CD8-positive, alpha-beta memory T cell (primary cell): Measurements from ENCODE around the gene GDPD1. TPM values are rescaled to one million over a fixed set of nuclear protein-coding genes. Genes with fewer than 3 reads are reported as not detected.

Source experiments
- CTCF ChIA-PET: fragments of 350-600 bp; sonication (Branson Sonifier 250); formaldehyde crosslinking; loops from one replicate; lab custom pipeline; 2021; ENCODE audit warnings: antibody characterized with exemption; lab: Charles Lee
- POLR2A ChIA-PET: fragments of 350-600 bp; sonication (Branson Sonifier 250); formaldehyde crosslinking; loops from one replicate; lab custom pipeline; 2021; ENCODE audit warnings: antibody characterized with exemption; lab: Charles Lee
- DNase-seq, 5 donors: peaks; one replicate each; pipeline versions ENCODE4 v3.0.0 to v3.0.0-alpha.2; 2020 to 2022; ENCODE audit warnings: mixed read lengths in 1 of 5
- H3K27ac ChIP-seq: one replicate; pipeline ENCODE4 v1.7.0; 2013; ENCODE audit warnings: low read depth, mild to moderate bottlenecking, low read length, moderate library complexity
- H3K27me3 ChIP-seq: 2 replicates; pipeline ENCODE4 v1.7.0; 2013; ENCODE audit warnings: low read length, mild to moderate bottlenecking; ENCODE audit not compliant: insufficient read depth, poor library complexity, severe bottlenecking
- H3K36me3 ChIP-seq: 2 replicates; pipeline ENCODE4 v1.7.0; 2013; ENCODE audit warnings: mild to moderate bottlenecking, low read length, moderate library complexity; ENCODE audit not compliant: insufficient read depth
- H3K4me1 ChIP-seq: 2 replicates; pipeline ENCODE4 v1.7.0; 2013; ENCODE audit warnings: mild to moderate bottlenecking, low read length, moderate library complexity; ENCODE audit not compliant: insufficient read depth
- H3K4me3 ChIP-seq: 2 replicates; pipeline ENCODE4 v1.7.0; 2013; ENCODE audit warnings: mild to moderate bottlenecking, low read length
- H3K9me3 ChIP-seq: 2 replicates; pipeline ENCODE4 v1.7.0; 2013; ENCODE audit warnings: mild to moderate bottlenecking, low read length
- H3K27ac Mint-ChIP-seq, 8 donors: one replicate each; pipeline ENCODE4 v1.8.0; 2020 to 2021; ENCODE audit warnings: mixed read lengths in 8 of 8, mild to moderate bottlenecking in 6 of 8, inconsistent platforms in 3 of 8, moderate library complexity in 3 of 8
- H3K27me3 Mint-ChIP-seq, 2 donors: one replicate each; pipeline ENCODE4 v1.8.0; 2020 to 2021; ENCODE audit warnings: mixed read lengths in 2 of 2, mild to moderate bottlenecking in 1 of 2, moderate library complexity in 1 of 2
- H3K36me3 Mint-ChIP-seq, 3 donors: one replicate each; pipeline ENCODE4 v1.8.0; 2020 to 2021; ENCODE audit warnings: mixed read lengths in 3 of 3, inconsistent platforms in 1 of 3, mild to moderate bottlenecking in 1 of 3
- H3K4me1 Mint-ChIP-seq, 3 donors: one replicate each; pipeline ENCODE4 v1.8.0; 2020 to 2021; ENCODE audit warnings: mixed read lengths in 3 of 3, inconsistent platforms in 1 of 3, mild to moderate bottlenecking in 1 of 3
- H3K4me3 Mint-ChIP-seq, 7 donors: one replicate each; pipeline ENCODE4 v1.8.0; 2020 to 2021; ENCODE audit warnings: mixed read lengths in 7 of 7, mild to moderate bottlenecking in 6 of 7, moderate library complexity in 4 of 7, inconsistent platforms in 2 of 7
- H3K9me3 Mint-ChIP-seq, 5 donors: one replicate each; pipeline ENCODE4 v1.8.0; 2020 to 2022; ENCODE audit warnings: mixed read lengths in 5 of 5, mild to moderate bottlenecking in 3 of 5, moderate library complexity in 2 of 5, inconsistent platforms in 1 of 5
- polyA plus RNA-seq: library from polyadenylated mRNA; unstranded; fragments of 300-500 nt; fragmentation: Illumina TruSeq; gene quantifications from one replicate; pipeline ENCODE4 v1.2.3, GENCODE V29; 2021
- total RNA-seq, 2 experiments: library from RNA; stranded (reverse); gene quantifications; one replicate each; pipeline ENCODE4 v1.2.3, GENCODE V29; 2021

GDPD1 gene
- total and polyA plus RNA-seq, 3 experiments from 2014 or later, result 2.1 to 2.6 (median 2.3) TPM

- no peak overlapping the region for H3K4me3 ChIP-seq
- CTCF ChIA-PET, result no interaction called here
- H3K4me1 ChIP-seq, result no peaks in the 10 kb centered on the region
- H3K4me1 Mint-ChIP-seq, result no peaks in the 10 kb centered on the region
- H3K4me3 Mint-ChIP-seq, result no peak overlapping the region
- H3K36me3 ChIP-seq, result no peaks in the 10 kb centered on the region
- no peaks in the 10 kb centered on the region for H3K9me3 ChIP-seq
- peak overlapping the region in 1 of 8 donors; percentile 8 for H3K27ac Mint-ChIP-seq
- H3K27me3 ChIP-seq, result no peaks in the 10 kb centered on the region
- no peak overlapping the region for H3K27ac ChIP-seq
- H3K27me3 Mint-ChIP-seq, result no peaks in the 10 kb centered on the region
- POLR2A ChIA-PET, result no interaction called here
- peaks cover 0 to 3% (median 0%) of the 10 kb centered on the region in 3 donors for H3K36me3 Mint-ChIP-seq
- DNase-seq, result no peak
- H3K9me3 Mint-ChIP-seq, result no peaks in the 10 kb centered on the region
Observed at GRCh38 chr17:59181481-59181880, 38.8 kb upstream of the GDPD1 start.

GRCh38 chr17:59185997-59186396, 34.3 kb upstream of the GDPD1 start:
- no peak overlapping the region for H3K27ac ChIP-seq
- no peaks in the 10 kb centered on the region for H3K27me3 ChIP-seq
- POLR2A ChIA-PET, result no interaction called here
- Mint-ChIP-seq H3K9me3 (no peaks in the 10 kb centered on the region), H3K4me3 (no peak overlapping the region), H3K4me1 (no peaks in the 10 kb centered on the region), H3K36me3 (peaks cover 0 to 1% (median 0%) of the 10 kb centered on the region in 3 donors), H3K27ac (no peak overlapping the region), H3K27me3 (no peaks in the 10 kb centered on the region)
- H3K4me3 ChIP-seq, result no peak overlapping the region
- DNase-seq, result no peak
- no peaks in the 10 kb centered on the region for H3K9me3 ChIP-seq
- CTCF ChIA-PET, result no interaction called here
- no peaks in the 10 kb centered on the region for H3K4me1 ChIP-seq
- H3K36me3 ChIP-seq, result no peaks in the 10 kb centered on the region

GRCh38 chr17:59186850-59187249, 33.5 kb upstream of the GDPD1 start:
- POLR2A ChIA-PET, result no interaction called here
- Histone ChIP-seq H3K27me3 (no peaks in the 10 kb centered on the region), H3K9me3 (no peaks in the 10 kb centered on the region), H3K27ac (no peak overlapping the region), H3K36me3 (no peaks in the 10 kb centered on the region), H3K4me3 (no peak overlapping the region), H3K4me1 (no peaks in the 10 kb centered on the region)
- no peak for DNase-seq
- no peaks in the 10 kb centered on the region for H3K27me3 Mint-ChIP-seq
- H3K4me1 Mint-ChIP-seq, result no peaks in the 10 kb centered on the region
- no peak overlapping the region for H3K4me3 Mint-ChIP-seq
- peaks cover 0 to under 1% (median 0%) of the 10 kb centered on the region in 5 donors for H3K9me3 Mint-ChIP-seq
- no peaks in the 10 kb centered on the region for H3K36me3 Mint-ChIP-seq
- CTCF ChIA-PET, result no interaction called here
- H3K27ac Mint-ChIP-seq, result no peak overlapping the region

- H3K27me3 ChIP-seq, result no peaks in the 10 kb centered on the region
- H3K4me3 ChIP-seq, result no peak overlapping the region
- POLR2A ChIA-PET, result no interaction called here
- Mint-ChIP-seq H3K36me3 (no peaks in the 10 kb centered on the region), H3K27ac (peak overlapping the region in 1 of 8 donors; percentile 4), H3K27me3 (no peaks in the 10 kb centered on the region), H3K4me1 (no peaks in the 10 kb centered on the region), H3K4me3 (no peak overlapping the region), H3K9me3 (peaks cover 0 to 2% (median 0%) of the 10 kb centered on the region in 5 donors)
- no peaks in the 10 kb centered on the region for H3K4me1 ChIP-seq
- no peaks in the 10 kb centered on the region for H3K36me3 ChIP-seq
- CTCF ChIA-PET, result no interaction called here
- H3K9me3 ChIP-seq, result no peaks in the 10 kb centered on the region
- no peak overlapping the region for H3K27ac ChIP-seq
- no peak for DNase-seq
Observed at GRCh38 chr17:59190806-59191205, 29.5 kb upstream of the GDPD1 start.

GRCh38 chr17:59193336-59193862, 26.9 kb upstream of the GDPD1 start:
- POLR2A ChIA-PET, result no interaction called here
- no peak for DNase-seq
- Mint-ChIP-seq H3K4me3 (no peak overlapping the region), H3K36me3 (no peaks in the 10 kb centered on the region), H3K27me3 (peaks cover 0 to 1% of the 10 kb centered on the region in 2 donors), H3K4me1 (no peaks in the 10 kb centered on the region), H3K27ac (no peak overlapping the region), H3K9me3 (peaks cover 0 to 2% (median 0%) of the 10 kb centered on the region in 5 donors)
- no peaks in the 10 kb centered on the region for H3K4me1 ChIP-seq
- H3K4me3 ChIP-seq, result no peak overlapping the region
- H3K27ac ChIP-seq, result no peak overlapping the region
- no peaks in the 10 kb centered on the region for H3K27me3 ChIP-seq
- CTCF ChIA-PET, result no interaction called here
- H3K36me3 ChIP-seq, result no peaks in the 10 kb centered on the region
- H3K9me3 ChIP-seq, result no peaks in the 10 kb centered on the region

GRCh38 chr17:59199398-59199797, 20.9 kb upstream of the GDPD1 start:
- ChIA-PET POLR2A (no interaction called here), CTCF (no interaction called here)
- Mint-ChIP-seq H3K4me1 (no peaks in the 10 kb centered on the region), H3K27ac (no peak overlapping the region), H3K27me3 (peaks cover 0 to 1% of the 10 kb centered on the region in 2 donors), H3K4me3 (no peak overlapping the region), H3K36me3 (no peaks in the 10 kb centered on the region), H3K9me3 (no peaks in the 10 kb centered on the region)
- no peak for DNase-seq
- Histone ChIP-seq H3K27me3 (no peaks in the 10 kb centered on the region), H3K4me1 (no peaks in the 10 kb centered on the region), H3K36me3 (no peaks in the 10 kb centered on the region), H3K27ac (no peak overlapping the region), H3K4me3 (no peak overlapping the region), H3K9me3 (no peaks in the 10 kb centered on the region)

GRCh38 chr17:59202320-59202719, 18.0 kb upstream of the GDPD1 start:
- Mint-ChIP-seq H3K9me3 (no peaks in the 10 kb centered on the region), H3K36me3 (no peaks in the 10 kb centered on the region), H3K4me3 (no peak overlapping the region), H3K27ac (no peak overlapping the region), H3K27me3 (peaks cover 0 to 1% of the 10 kb centered on the region in 2 donors), H3K4me1 (no peaks in the 10 kb centered on the region)
- no peak overlapping the region for H3K27ac ChIP-seq
- H3K27me3 ChIP-seq, result no peaks in the 10 kb centered on the region
- no peaks in the 10 kb centered on the region for H3K9me3 ChIP-seq
- CTCF ChIA-PET, result interaction anchor here (2.5 kb wide), 1 partner anchor 18 kb away, joined by 7 read pairs; the partner anchor contains the start of gene GDPD1
- POLR2A ChIA-PET, result no interaction called here
- H3K4me1 ChIP-seq, result no peaks in the 10 kb centered on the region
- no peak overlapping the region for H3K4me3 ChIP-seq
- DNase-seq, result no peak
- H3K36me3 ChIP-seq, result no peaks in the 10 kb centered on the region

GRCh38 chr17:59219370-59219769, 941 bp upstream of the GDPD1 start:
- Mint-ChIP-seq H3K4me1 (peaks cover 12 to 24% (median 21%) of the 10 kb centered on the region in 3 donors), H3K36me3 (peaks cover 3 to 12% (median 6%) of the 10 kb centered on the region in 3 donors), H3K27me3 (peaks cover 0 to 1% of the 10 kb centered on the region in 2 donors), H3K9me3 (no peaks in the 10 kb centered on the region), H3K27ac (peak overlapping the region in 1 of 8 donors; percentile 96), H3K4me3 (peak overlapping the region in 4 of 7 donors; percentile 97 to 100 (median 98))
- H3K9me3 ChIP-seq, result no peaks in the 10 kb centered on the region
- ChIA-PET CTCF (interaction anchor here (0.9 to 1.9 kb wide), 2 partner anchors 18 to 61 kb away, joined by 3 to 7 read pairs; no protein-coding TSS in a partner anchor), POLR2A (interaction anchor here (0.8 to 1.3 kb wide), 2 partner anchors 9 to 64 kb away, joined by 3 to 12 read pairs; partner anchors contain the start of genes PRR11 and SMG8)
- peaks cover 5% of the 10 kb centered on the region for H3K4me1 ChIP-seq
- no peak overlapping the region for H3K4me3 ChIP-seq
- peaks cover 4% of the 10 kb centered on the region for H3K36me3 ChIP-seq
- H3K27ac ChIP-seq, result no peak overlapping the region
- no peaks in the 10 kb centered on the region for H3K27me3 ChIP-seq
- DNase-seq, result no peak
